ENCODE results near the gene GRK1. TPM values are rescaled to one million over a fixed set of nuclear protein-coding genes. Genes with fewer than 3 reads are reported as not detected.

Gene GRK1
- total and polyA plus RNA-seq, 2 of the 8 experiments (the other 6 are each of a cell fraction or from before 2014, with no cell fraction given), result 0.12 TPM; not detected in 1

GRCh38 chr13:113638173-113638746, 28.8 kb upstream of the GRK1 start:
- CTCF ChIA-PET (ENCODE audit: partially characterized antibody), result interaction anchor here (1.2 to 1.7 kb wide), 3 partner anchors 17 to 164 kb away, joined by 3 to 4 read pairs (median 3); no protein-coding TSS in a partner anchor
- peaks cover 16 to 23% of the 10 kb centered on the region in 2 experiments for H3K9me3 ChIP-seq (ENCODE audit: insufficient read depth in 2 of 2, low read depth in 1 of 2, low read length in 1 of 2)
- no peaks in the 10 kb centered on the region for H3K23me2 ChIP-seq (ENCODE audit: low read depth, low read length)
- H2BK15ac ChIP-seq (ENCODE audit: low read length), result no peak overlapping the region
- 95% methylated on average over 37 of the region's 37 CpGs; no CpG with 5 or more reads in 1 of the 2 experiments for WGBS, 2 experiments (ENCODE audit: extremely low coverage in 1 of 2, insufficient coverage in 1 of 2, insufficient read length in 1 of 2, insufficient replicate concordance in 2 of 2, low coverage in 1 of 2, low lambda C conversion rate in 2 of 2, missing lambda C conversion rate in 1 of 2)
- H3K56ac ChIP-seq (replicated peaks; ENCODE audit: insufficient read length, low read depth, low read length), result no peak overlapping the region
- H3K9ac ChIP-seq (replicated peaks in 1 of 4; ENCODE audit: extremely low read depth in 1 of 4, low read depth in 3 of 4, low read length in 3 of 4), result no peak overlapping the region
- peaks cover 14 to 79% (median 57%) of the 10 kb centered on the region in 4 experiments for H3K36me3 ChIP-seq (ENCODE audit: control insufficient read depth in 2 of 4, insufficient read depth in 4 of 4, low read length in 3 of 4)
- H3K23ac ChIP-seq (ENCODE audit: insufficient read length), result no peak overlapping the region
- H4K91ac ChIP-seq (replicated peaks; ENCODE audit: insufficient read length, low read length), result no peak overlapping the region
- H4K5ac ChIP-seq (ENCODE audit: insufficient read length, low read depth, low read length), result no peak overlapping the region
- H2BK120ac ChIP-seq (replicated peaks; ENCODE audit: low read depth, low read length), result no peak overlapping the region
- no peak overlapping the region for H3K14ac ChIP-seq (ENCODE audit: insufficient read length)
- H4K20me1 ChIP-seq (replicated peaks in 1 of 2; ENCODE audit: control insufficient read depth in 1 of 2, insufficient read depth in 2 of 2, low read length in 2 of 2), result peaks cover 0 to 5% of the 10 kb centered on the region in 2 experiments
- H2BK20ac ChIP-seq (ENCODE audit: low read length), result no peak overlapping the region
- no peak overlapping the region for H3K18ac ChIP-seq (ENCODE audit: extremely low read depth, low read length)
- no peak overlapping the region for H2BK12ac ChIP-seq (ENCODE audit: low read depth, low read length)
- H3K4ac ChIP-seq (replicated peaks; ENCODE audit: insufficient read length, low read depth, low read length), result no peak overlapping the region
- H3K4me3 ChIP-seq (ENCODE audit: extremely low read depth in 1 of 4, insufficient read depth in 2 of 4, low read depth in 3 of 4, low read length in 4 of 4), result no peak overlapping the region
- no peaks in the 10 kb centered on the region for H3K79me2 ChIP-seq (ENCODE audit: control insufficient read depth in 1 of 2, insufficient read depth in 2 of 2, low read length in 2 of 2)
- H3K27me3 ChIP-seq (replicated peaks in 1 of 4; ENCODE audit: control insufficient read depth in 3 of 4, extremely low read depth in 1 of 4, insufficient read depth in 3 of 4, low read length in 3 of 4), result no peaks in the 10 kb centered on the region
- H2AK5ac ChIP-seq (ENCODE audit: low read depth, low read length), result no peak overlapping the region
- no peaks in the 10 kb centered on the region for H3K79me1 ChIP-seq (ENCODE audit: low read depth, low read length)
- H3K4me1 ChIP-seq (replicated peaks in 1 of 4; ENCODE audit: control insufficient read depth in 3 of 4, insufficient read depth in 4 of 4, low read length in 3 of 4), result no peaks in the 10 kb centered on the region
- no peak for DNase-seq (ENCODE audit: low read depth in 1 of 2, low spot score in 2 of 2)
- POLR2A ChIA-PET (ENCODE audit: partially characterized antibody), result no interaction called here
- TF ChIP-seq CEBPB (IDR thresholded peaks at IDR 0.05; ENCODE audit: low read depth, low read length) (no peak), EGR1 (IDR thresholded peaks at IDR 0.05; ENCODE audit: borderline replicate concordance, low read depth, low read length) (no peak), POLR2A (IDR thresholded peaks at IDR 0.05; ENCODE audit: control extremely low read depth in 1 of 2, low read depth in 2 of 2, low read length in 2 of 2) (no peak), POLR2AphosphoS5 (IDR thresholded peaks at IDR 0.05; ENCODE audit: low read depth, low read length) (no peak), CBX5 (IDR thresholded peaks at IDR 0.05; ENCODE audit: low read depth, low read length) (no peak), NRF1 (IDR thresholded peaks at IDR 0.05; ENCODE audit: low read depth, low read length) (no peak), SUZ12 (IDR thresholded peaks at IDR 0.05; ENCODE audit: low read length) (no peak), GABPA (IDR thresholded peaks at IDR 0.05; ENCODE audit: borderline replicate concordance, insufficient read depth, low read length) (no peak), KDM1A (IDR thresholded peaks at IDR 0.05; ENCODE audit: borderline replicate concordance, low read length) (no peak), SAP30 (IDR thresholded peaks at IDR 0.05; ENCODE audit: insufficient read depth, insufficient replicate concordance, low read length) (no peak), SP1 (IDR thresholded peaks at IDR 0.05; ENCODE audit: low read depth, low read length) (no peak), TAF1 (IDR thresholded peaks at IDR 0.05; ENCODE audit: low read depth, low read length) (no peak), RFX5 (IDR thresholded peaks at IDR 0.05; ENCODE audit: borderline replicate concordance, low read depth, low read length) (no peak), BCL11A (IDR thresholded peaks at IDR 0.05; ENCODE audit: low read depth in 2 of 2, low read length in 2 of 2) (no peak), HDAC6 (IDR thresholded peaks at IDR 0.05; ENCODE audit: low read depth, low read length) (no peak)
- no peak for FAIRE-seq
- H3K4me2 ChIP-seq (ENCODE audit: insufficient read depth in 1 of 2, low read depth in 2 of 2, low read length in 2 of 2), result no peak overlapping the region
- H2AFZ ChIP-seq (ENCODE audit: low read length), result no peak overlapping the region
- H2BK5ac ChIP-seq (ENCODE audit: low read depth, low read length), result no peak overlapping the region
- no peak overlapping the region for H4K8ac ChIP-seq (ENCODE audit: extremely low read depth, insufficient read depth, low read length)
- no peak overlapping the region for H3K27ac ChIP-seq (ENCODE audit: low read depth, low read length)
